GM12878 (cell line): ENCODE data around the gene SLA2. TPM values are rescaled to one million over a fixed set of nuclear protein-coding genes. Genes with fewer than 3 reads are reported as not detected.

Experiments
- ATAC-seq: fragments of 200-7000 bp; cut with Tn5 transposase; 3 replicates; pipeline ENCODE4 v1.9.1; 2020; ENCODE audit warnings: mild to moderate bottlenecking, moderate library complexity
- BruUV-seq: library from RNA; stranded (reverse); fragments of 400-500 nt; replicated peaks from 2 replicates; lab custom pipeline; 2021; lab: Mats Ljungman, UMichigan
- CTCF ChIA-PET: fragments of 300-600 bp; sonication (Branson Sonifier 250); formaldehyde crosslinking; extraction: SDS; loops from one replicate; lab custom pipeline; 2021; ENCODE audit warnings: inconsistent platforms; lab: Yijun Ruan, JAX
- POLR2A ChIA-PET: fragments of 350-600 bp; formaldehyde crosslinking; extraction: SDS; loops from one replicate; lab custom pipeline; 2021; ENCODE audit warnings: inconsistent platforms; lab: Charles Lee
- RAD21 ChIA-PET: fragments of 300-600 bp; sonication (Branson Sonifier 250); formaldehyde crosslinking; loops from one replicate; lab custom pipeline; 2023; ENCODE audit warnings: antibody characterized with exemption; ENCODE audit not compliant: unreplicated experiment; lab: Charles Lee
- SMC1A ChIA-PET: fragments of 300-600 bp; sonication (Branson Sonifier 250); formaldehyde crosslinking; loops from one replicate; lab custom pipeline; 2023; ENCODE audit not compliant: unreplicated experiment, uncharacterized antibody; lab: Charles Lee
- DNase-seq: peaks from one replicate; pipeline ENCODE4 v3.0.0-alpha.2; 2011; ENCODE audit warnings: low read depth, low spot score
- FAIRE-seq: peaks from 3 replicates; lab custom pipeline; 2011; peaks lifted over from hg19 to GRCh38; lab: Jason Lieb, UNC
- H2AFZ ChIP-seq: 2 replicates; pipeline ENCODE4 v1.6.0; 2011; ENCODE audit warnings: low read depth, low read length, control low read depth; ENCODE audit not compliant: control insufficient read depth
- H3K27ac ChIP-seq: 2 replicates; pipeline ENCODE4 v1.5.1; 2011; ENCODE audit warnings: control low read depth; ENCODE audit not compliant: control insufficient read depth, insufficient read depth
- H3K27me3 ChIP-seq, 2 experiments: replicated peaks in 1 of 2; 2 replicates each; pipeline versions ENCODE4 v1.6.0 to v1.6.1; 2011; ENCODE audit warnings: low read length in 1 of 2; ENCODE audit not compliant: control insufficient read depth in 2 of 2, insufficient read depth in 2 of 2
- H3K36me3 ChIP-seq, 2 experiments: 2 replicates each; pipeline ENCODE4 v1.5.1; 2011; ENCODE audit warnings: low read length in 1 of 2; ENCODE audit not compliant: control insufficient read depth in 2 of 2, insufficient read depth in 2 of 2
- H3K4me1 ChIP-seq: 2 replicates; pipeline ENCODE4 v1.6.1; 2011; ENCODE audit warnings: mild to moderate bottlenecking, low read length, moderate library complexity, mixed read lengths; ENCODE audit not compliant: control insufficient read depth, insufficient read depth
- H3K4me2 ChIP-seq: 2 replicates; pipeline ENCODE4 v1.6.0; 2011; ENCODE audit warnings: control low read depth; ENCODE audit not compliant: control insufficient read depth, insufficient read depth
- H3K4me3 ChIP-seq: fragments of 200-600 bp; sonication (generic); 2 replicates; pipeline ENCODE4 v1.5.1; 2016
- H3K79me2 ChIP-seq: 2 replicates; pipeline ENCODE4 v1.6.0; 2011; ENCODE audit warnings: low read length; ENCODE audit not compliant: control insufficient read depth, insufficient read depth
- H3K9ac ChIP-seq: 2 replicates; pipeline ENCODE4 v1.8.0; 2011; ENCODE audit warnings: low read length, control low read depth, mixed read lengths; ENCODE audit not compliant: control insufficient read depth, insufficient read depth
- H3K9me3 ChIP-seq: replicated peaks from 3 replicates; pipeline ENCODE4 v1.5.1; 2011; ENCODE audit warnings: mild to moderate bottlenecking, low read length; ENCODE audit not compliant: control insufficient read depth, insufficient read depth
- H4K20me1 ChIP-seq: 2 replicates; pipeline ENCODE4 v1.6.0; 2011; ENCODE audit not compliant: control insufficient read depth, insufficient read depth
- BRCA1 ChIP-seq: IDR thresholded peaks from 2 replicates; pipeline ENCODE4 v1.6.1; 2011; ENCODE audit warnings: low read depth, low read length, improper control_type of control experiment
- CTCF ChIP-seq, 3 experiments: IDR thresholded peaks in 2 of 3; conservative IDR thresholded peaks in 1 of 3; 2 replicates each; pipeline ENCODE4 v1.5.1; 2011; ENCODE audit warnings: low read depth in 3 of 3, low read length in 3 of 3, mild to moderate bottlenecking in 3 of 3, control low read depth in 2 of 3, moderate library complexity in 2 of 3, inconsistent platforms in 1 of 3, mixed read lengths in 1 of 3; ENCODE audit not compliant: control insufficient read depth in 2 of 3, insufficient read depth in 1 of 3; ENCODE audit errors: extremely low read depth in 1 of 3
- ETV6 ChIP-seq, 2 experiments: fragments of 450-650 bp in 1 of 2; IDR thresholded peaks in 1 of 2; conservative IDR thresholded peaks in 1 of 2; 2 replicates each; pipeline ENCODE4 v1.6.1; 2014; ENCODE audit warnings: antibody characterized with exemption in 1 of 2, borderline replicate concordance in 1 of 2, low read depth in 1 of 2, mild to moderate bottlenecking in 1 of 2, moderate library complexity in 1 of 2
- HDAC2 ChIP-seq: fragments of 200-600 bp; sonication (generic); IDR thresholded peaks from 2 replicates; pipeline ENCODE4 v1.6.1; 2017
- HDAC6 ChIP-seq: fragments of 200-600 bp; sonication (generic); IDR thresholded peaks from one replicate; pipeline ENCODE4 v1.8.0; 2017; ENCODE audit warnings: antibody characterized with exemption; ENCODE audit not compliant: unreplicated experiment
- HDGF ChIP-seq: fragments of 450-650 bp; IDR thresholded peaks from 2 replicates; pipeline ENCODE4 v1.6.1; 2016; ENCODE audit warnings: antibody characterized with exemption
- JUNB ChIP-seq: IDR thresholded peaks from 2 replicates; pipeline ENCODE4 v1.6.1; 2016; ENCODE audit warnings: antibody characterized with exemption, mild to moderate bottlenecking
- JUND ChIP-seq: IDR thresholded peaks from 2 replicates; pipeline ENCODE4 v1.6.1; 2012; ENCODE audit warnings: low read depth, mild to moderate bottlenecking, low read length, improper control_type of control experiment, moderate library complexity
- MEF2A ChIP-seq: IDR thresholded peaks from 2 replicates; pipeline ENCODE4 v1.6.1; 2011; ENCODE audit warnings: low read depth, mild to moderate bottlenecking, low read length, moderate library complexity; ENCODE audit not compliant: insufficient read depth
- MXI1 ChIP-seq: fragments of 150-350 bp; IDR thresholded peaks from 2 replicates; pipeline ENCODE4 v1.6.1; 2011; ENCODE audit warnings: low read depth, mild to moderate bottlenecking, inconsistent platforms, low read length, improper control_type of control experiment
- NBN ChIP-seq: fragments of 450-650 bp; IDR thresholded peaks from 2 replicates; pipeline ENCODE4 v1.6.1; 2016
- NFIC ChIP-seq: IDR thresholded peaks from 2 replicates; pipeline ENCODE4 v1.6.1; 2012; ENCODE audit warnings: low read depth, mild to moderate bottlenecking, inconsistent platforms, low read length, moderate library complexity
- NFXL1 ChIP-seq: fragments of 450-650 bp; IDR thresholded peaks from 2 replicates; pipeline ENCODE4 v1.6.1; 2017; ENCODE audit warnings: antibody characterized with exemption, mild to moderate bottlenecking, borderline replicate concordance
- NRF1 ChIP-seq: conservative IDR thresholded peaks from 2 replicates; pipeline ENCODE4 v1.6.1; 2011; ENCODE audit warnings: mild to moderate bottlenecking, low read depth, low read length, improper control_type of control experiment
- PAX5 ChIP-seq: IDR thresholded peaks from 2 replicates; pipeline ENCODE4 v1.6.1; 2011; ENCODE audit warnings: low read depth, low read length, borderline replicate concordance
- SPI1 ChIP-seq: IDR thresholded peaks from 2 replicates; pipeline ENCODE4 v1.6.1; 2011; ENCODE audit warnings: low read depth, mild to moderate bottlenecking, low read length, moderate library complexity, borderline replicate concordance; ENCODE audit not compliant: insufficient read depth
- STAT1 ChIP-seq: fragments of 450-650 bp; conservative IDR thresholded peaks from 2 replicates; pipeline ENCODE4 v1.6.1; 2014; ENCODE audit warnings: antibody characterized with exemption, mild to moderate bottlenecking
- TCF12 ChIP-seq: IDR thresholded peaks from 2 replicates; pipeline ENCODE4 v1.6.1; 2011; ENCODE audit warnings: low read depth, mild to moderate bottlenecking, low read length
- WGBS: methylation state at CpG from one replicate; pipeline ENCODE4 v1.1.6; 2016; ENCODE audit warnings: low lambda C conversion rate; ENCODE audit not compliant: insufficient replicate concordance, insufficient coverage; ENCODE audit errors: missing lambda C conversion rate; 5-methylcytosine and 5-hydroxymethylcytosine counted together
- in situ Hi-C: fragments of 300-500 bp; cut with MboI; formaldehyde crosslinking; loops from 9 replicates; pipeline ENCODE4 v1.14.3; 2018; ENCODE audit warnings: mixed read lengths
- intact Hi-C: fragments of 100-400 bp; cut with micrococcal nuclease; formaldehyde crosslinking; loops from one replicate; pipeline ENCODE4 v1.14.2; 2022; ENCODE audit not compliant: unreplicated experiment
- polyA plus RNA-seq, 11 experiments: library from polyadenylated mRNA; depleted of rRNA in 4 of 11; unstranded in 6 of 11; stranded (reverse) in 5 of 11; fragments of >200 nt; fragmentation: Nextera tagmentation in 4 of 11; fragmentation: Illumina TruSeq in 1 of 11; extraction: Ambion mirVana in 4 of 11; extraction: Trizol in 1 of 11; gene quantifications; 1 replicate in 1 of 11; 2 replicates in 10 of 11; pipeline versions ENCODE4 v1.2.1 to v1.2.3, GENCODE V29; 2011 to 2016; ENCODE audit warnings: inconsistent platforms in 2 of 11, missing spikeins in 2 of 11, low read depth in 1 of 11
- total RNA-seq, 4 experiments: library from RNA; depleted of rRNA in 3 of 4; stranded (reverse); fragments of >200 nt in 3 of 4; fragmentation: Illumina TruSeq in 1 of 4; extraction: Trizol in 1 of 4; gene quantifications; 2 replicates each; pipeline versions ENCODE4 v1.2.1 to v1.2.3, GENCODE V29; 2013 to 2021
- TF ChIP-seq, protein P1 (sequence below): IDR thresholded peaks from 2 replicates; pipeline ENCODE4 v1.6.1; 2011; ENCODE audit warnings: borderline replicate concordance, low read depth, mild to moderate bottlenecking, moderate library complexity, low read length; ENCODE audit not compliant: insufficient read depth, poor library complexity, severe bottlenecking
- TF ChIP-seq, protein P2 (sequence below): IDR thresholded peaks from 2 replicates; pipeline ENCODE4 v1.6.1; 2012; ENCODE audit warnings: mild to moderate bottlenecking, low read depth, low read length

The SLA2 gene
- total and polyA plus RNA-seq, 10 of the 15 experiments (the other 5 are each of a cell fraction or from before 2014, with no cell fraction given) = 0.29 to 3.3 (median 1.4) TPM

GRCh38 chr20:36672991-36673390 lies 27.0 kb upstream of the SLA2 start:
- H2AFZ ChIP-seq = no peak overlapping the region
- CTCF ChIA-PET = no interaction called here
- H3K9ac ChIP-seq = no peak overlapping the region
- FAIRE-seq (no peak), ATAC-seq (no peak), DNase-seq (no peak)
- no peak overlapping the region for H3K27ac ChIP-seq
- H3K4me3 ChIP-seq = no peak overlapping the region
- H4K20me1 ChIP-seq = no peaks in the 10 kb centered on the region
- SMC1A ChIA-PET = interaction anchor here (0.6 kb wide), 1 partner anchor 140 kb away, joined by 3 read pairs; no protein-coding TSS in a partner anchor
- H3K36me3 ChIP-seq = no peaks in the 10 kb centered on the region
- no peaks in the 10 kb centered on the region for H3K79me2 ChIP-seq
- no peaks in the 10 kb centered on the region for H3K4me1 ChIP-seq
- POLR2A ChIA-PET = no interaction called here
- no peaks in the 10 kb centered on the region for H3K9me3 ChIP-seq
- no TSS peak for BruUV-seq
- intact Hi-C loops = loop anchor here (5.0 kb wide), 1 partner anchor 214 kb away; no protein-coding TSS in a partner anchor
- H3K27me3 ChIP-seq = no peaks in the 10 kb centered on the region
- 98% methylated on average over 4 of the region's 4 CpGs for WGBS
- in situ Hi-C loops = no loop called here
- TF ChIP-seq STAT1 = no peak
- TF ChIP-seq NFXL1 = no peak
- no peak for TF ChIP-seq NBN
- TF ChIP-seq BRCA1 = no peak
- TF ChIP-seq, protein P1, sequence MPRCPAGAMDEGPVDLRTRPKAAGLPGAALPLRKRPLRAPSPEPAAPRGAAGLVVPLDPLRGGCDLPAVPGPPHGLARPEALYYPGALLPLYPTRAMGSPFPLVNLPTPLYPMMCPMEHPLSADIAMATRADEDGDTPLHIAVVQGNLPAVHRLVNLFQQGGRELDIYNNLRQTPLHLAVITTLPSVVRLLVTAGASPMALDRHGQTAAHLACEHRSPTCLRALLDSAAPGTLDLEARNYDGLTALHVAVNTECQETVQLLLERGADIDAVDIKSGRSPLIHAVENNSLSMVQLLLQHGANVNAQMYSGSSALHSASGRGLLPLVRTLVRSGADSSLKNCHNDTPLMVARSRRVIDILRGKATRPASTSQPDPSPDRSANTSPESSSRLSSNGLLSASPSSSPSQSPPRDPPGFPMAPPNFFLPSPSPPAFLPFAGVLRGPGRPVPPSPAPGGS = no peak
- no peak for TF ChIP-seq NFIC
- no peak for TF ChIP-seq HDAC2
- TF ChIP-seq HDGF = no peak
- TF ChIP-seq CTCF (IDR thresholded peaks at IDR 0.05 in 2 of 3, conservative IDR thresholded peaks at IDR 0.05 in 1 of 3; ENCODE audit: control insufficient read depth in 2 of 3, extremely low read depth in 1 of 3, insufficient read depth in 1 of 3, low read depth in 3 of 3, low read length in 3 of 3) = no peak
- no peak for TF ChIP-seq MEF2A
- TF ChIP-seq, protein P2, sequence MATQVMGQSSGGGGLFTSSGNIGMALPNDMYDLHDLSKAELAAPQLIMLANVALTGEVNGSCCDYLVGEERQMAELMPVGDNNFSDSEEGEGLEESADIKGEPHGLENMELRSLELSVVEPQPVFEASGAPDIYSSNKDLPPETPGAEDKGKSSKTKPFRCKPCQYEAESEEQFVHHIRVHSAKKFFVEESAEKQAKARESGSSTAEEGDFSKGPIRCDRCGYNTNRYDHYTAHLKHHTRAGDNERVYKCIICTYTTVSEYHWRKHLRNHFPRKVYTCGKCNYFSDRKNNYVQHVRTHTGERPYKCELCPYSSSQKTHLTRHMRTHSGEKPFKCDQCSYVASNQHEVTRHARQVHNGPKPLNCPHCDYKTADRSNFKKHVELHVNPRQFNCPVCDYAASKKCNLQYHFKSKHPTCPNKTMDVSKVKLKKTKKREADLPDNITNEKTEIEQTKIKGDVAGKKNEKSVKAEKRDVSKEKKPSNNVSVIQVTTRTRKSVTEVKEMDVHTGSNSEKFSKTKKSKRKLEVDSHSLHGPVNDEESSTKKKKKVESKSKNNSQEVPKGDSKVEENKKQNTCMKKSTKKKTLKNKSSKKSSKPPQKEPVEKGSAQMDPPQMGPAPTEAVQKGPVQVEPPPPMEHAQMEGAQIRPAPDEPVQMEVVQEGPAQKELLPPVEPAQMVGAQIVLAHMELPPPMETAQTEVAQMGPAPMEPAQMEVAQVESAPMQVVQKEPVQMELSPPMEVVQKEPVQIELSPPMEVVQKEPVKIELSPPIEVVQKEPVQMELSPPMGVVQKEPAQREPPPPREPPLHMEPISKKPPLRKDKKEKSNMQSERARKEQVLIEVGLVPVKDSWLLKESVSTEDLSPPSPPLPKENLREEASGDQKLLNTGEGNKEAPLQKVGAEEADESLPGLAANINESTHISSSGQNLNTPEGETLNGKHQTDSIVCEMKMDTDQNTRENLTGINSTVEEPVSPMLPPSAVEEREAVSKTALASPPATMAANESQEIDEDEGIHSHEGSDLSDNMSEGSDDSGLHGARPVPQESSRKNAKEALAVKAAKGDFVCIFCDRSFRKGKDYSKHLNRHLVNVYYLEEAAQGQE = no peak
- TF ChIP-seq ETV6 (conservative IDR thresholded peaks at IDR 0.05 in 1 of 2, IDR thresholded peaks at IDR 0.05 in 1 of 2; ENCODE audit: borderline replicate concordance in 1 of 2, low read depth in 1 of 2) = no peak
- TF ChIP-seq HDAC6 = no peak
- TF ChIP-seq JUNB = no peak
- TF ChIP-seq PAX5 = no peak
- TF ChIP-seq SPI1 = no peak
- no peak for TF ChIP-seq NRF1
- TF ChIP-seq TCF12 = no peak
- TF ChIP-seq JUND = no peak
- TF ChIP-seq MXI1 = no peak
- H3K4me2 ChIP-seq = no peak overlapping the region
- RAD21 ChIA-PET = no interaction called here
